ENCODE data around the gene DHRSX. TPM values are rescaled to one million over a fixed set of nuclear protein-coding genes. Genes with fewer than 3 reads are reported as not detected.

Gene DHRSX
- total and polyA plus RNA-seq, 2 of the 8 experiments (the other 6 are each of a cell fraction or from before 2014, with no cell fraction given) = 35.1 to 43.4 TPM

- H2BK15ac ChIP-seq (ENCODE audit: low read length) = no peak overlapping the region
- no peaks in the 10 kb centered on the region for H3K79me2 ChIP-seq (ENCODE audit: control insufficient read depth in 1 of 2, insufficient read depth in 2 of 2, low read length in 2 of 2)
- H2BK5ac ChIP-seq (ENCODE audit: low read depth, low read length) = no peak overlapping the region
- H3K4ac ChIP-seq (replicated peaks; ENCODE audit: insufficient read length, low read depth, low read length) = no peak overlapping the region
- no peak overlapping the region for H2BK20ac ChIP-seq (ENCODE audit: low read length)
- H4K5ac ChIP-seq (ENCODE audit: insufficient read length, low read depth, low read length) = no peak overlapping the region
- 95% methylated on average over 7 of the region's 7 CpGs; no CpG with 5 or more reads in 1 of the 2 experiments for WGBS, 2 experiments (ENCODE audit: extremely low coverage in 1 of 2, insufficient coverage in 1 of 2, insufficient read length in 1 of 2, insufficient replicate concordance in 2 of 2, low coverage in 1 of 2, low lambda C conversion rate in 2 of 2, missing lambda C conversion rate in 1 of 2)
- no peak overlapping the region for H4K91ac ChIP-seq (replicated peaks; ENCODE audit: insufficient read length, low read length)
- H3K23ac ChIP-seq (ENCODE audit: insufficient read length) = no peak overlapping the region
- no peak overlapping the region for H2BK120ac ChIP-seq (replicated peaks; ENCODE audit: low read depth, low read length)
- no peak overlapping the region for H3K4me3 ChIP-seq (ENCODE audit: extremely low read depth in 1 of 4, insufficient read depth in 2 of 4, low read depth in 3 of 4, low read length in 4 of 4)
- H3K14ac ChIP-seq (ENCODE audit: insufficient read length) = no peak overlapping the region
- no peaks in the 10 kb centered on the region for H3K23me2 ChIP-seq (ENCODE audit: low read depth, low read length)
- H4K20me1 ChIP-seq (replicated peaks in 1 of 2; ENCODE audit: control insufficient read depth in 1 of 2, insufficient read depth in 2 of 2, low read length in 2 of 2) = no peaks in the 10 kb centered on the region
- peaks cover 13 to 16% of the 10 kb centered on the region in 2 experiments for H3K9me3 ChIP-seq (ENCODE audit: insufficient read depth in 2 of 2, low read depth in 1 of 2, low read length in 1 of 2)
- H3K56ac ChIP-seq (replicated peaks; ENCODE audit: insufficient read length, low read depth, low read length) = no peak overlapping the region
- H3K36me3 ChIP-seq (ENCODE audit: control insufficient read depth in 2 of 4, insufficient read depth in 4 of 4, low read length in 3 of 4) = 0 out of 8 replicates have a peak, but pooled peaks cover 0 to 4% (median 0%) of the 10 kb centered on the region in 4 experiments
- peaks cover 0 to 4% (median 0%) of the 10 kb centered on the region in 4 experiments; a peak in 2 of 7 replicates for H3K4me1 ChIP-seq (replicated peaks in 1 of 4; ENCODE audit: control insufficient read depth in 3 of 4, insufficient read depth in 4 of 4, low read length in 3 of 4)
- FAIRE-seq (no peak), DNase-seq (ENCODE audit: low read depth in 1 of 2, low spot score in 2 of 2) (no peak)
- no peak overlapping the region for H2AK5ac ChIP-seq (ENCODE audit: low read depth, low read length)
- CTCF ChIA-PET (ENCODE audit: partially characterized antibody) = no interaction called here
- H3K27me3 ChIP-seq (replicated peaks in 1 of 4; ENCODE audit: control insufficient read depth in 3 of 4, extremely low read depth in 1 of 4, insufficient read depth in 3 of 4, low read length in 3 of 4) = no peaks in the 10 kb centered on the region
- H3K79me1 ChIP-seq (ENCODE audit: low read depth, low read length) = no peaks in the 10 kb centered on the region
- H2BK12ac ChIP-seq (ENCODE audit: low read depth, low read length) = no peak overlapping the region
- H3K4me2 ChIP-seq (ENCODE audit: insufficient read depth in 1 of 2, low read depth in 2 of 2, low read length in 2 of 2) = no peak overlapping the region
- POLR2A ChIA-PET (ENCODE audit: partially characterized antibody) = no interaction called here
- no peak overlapping the region for H3K18ac ChIP-seq (ENCODE audit: extremely low read depth, low read length)
- H3K9ac ChIP-seq (replicated peaks in 1 of 4; ENCODE audit: extremely low read depth in 1 of 4, low read depth in 3 of 4, low read length in 3 of 4) = no peak overlapping the region
- H3K27ac ChIP-seq (ENCODE audit: low read depth, low read length) = no peak overlapping the region
- no peak overlapping the region for H2AFZ ChIP-seq (ENCODE audit: low read length)
- no peak overlapping the region for H4K8ac ChIP-seq (ENCODE audit: extremely low read depth, insufficient read depth, low read length)
- TF ChIP-seq, protein P1, sequence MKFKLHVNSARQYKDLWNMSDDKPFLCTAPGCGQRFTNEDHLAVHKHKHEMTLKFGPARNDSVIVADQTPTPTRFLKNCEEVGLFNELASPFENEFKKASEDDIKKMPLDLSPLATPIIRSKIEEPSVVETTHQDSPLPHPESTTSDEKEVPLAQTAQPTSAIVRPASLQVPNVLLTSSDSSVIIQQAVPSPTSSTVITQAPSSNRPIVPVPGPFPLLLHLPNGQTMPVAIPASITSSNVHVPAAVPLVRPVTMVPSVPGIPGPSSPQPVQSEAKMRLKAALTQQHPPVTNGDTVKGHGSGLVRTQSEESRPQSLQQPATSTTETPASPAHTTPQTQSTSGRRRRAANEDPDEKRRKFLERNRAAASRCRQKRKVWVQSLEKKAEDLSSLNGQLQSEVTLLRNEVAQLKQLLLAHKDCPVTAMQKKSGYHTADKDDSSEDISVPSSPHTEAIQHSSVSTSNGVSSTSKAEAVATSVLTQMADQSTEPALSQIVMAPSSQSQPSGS (IDR thresholded peaks at IDR 0.05; ENCODE audit: low read length) = no peak
- TF ChIP-seq SIN3A (conservative IDR thresholded peaks at IDR 0.05 in 1 of 2, IDR thresholded peaks at IDR 0.05 in 1 of 2; ENCODE audit: low read depth in 1 of 2, low read length in 2 of 2) = no peak
These were observed 42.2 kb upstream of the DHRSX start for GRCh38 chrX:2542826-2543521.
